K562 (cell line): ENCODE data around the gene SPTBN4. TPM values are rescaled to one million over a fixed set of nuclear protein-coding genes. Genes with fewer than 3 reads are reported as not detected.

ENCODE experiments used
- ARID2 ChIP-seq: fragments of 450-650 bp; IDR thresholded peaks from 2 replicates; pipeline ENCODE4 v1.6.1; 2017; ENCODE audit warnings: antibody characterized with exemption, mild to moderate bottlenecking
- CCNT2 ChIP-seq: IDR thresholded peaks from 2 replicates; pipeline ENCODE4 v1.6.1; 2011; ENCODE audit warnings: borderline replicate concordance, low read depth, mild to moderate bottlenecking, moderate library complexity, mixed read lengths, low read length; ENCODE audit not compliant: insufficient read length; ENCODE audit errors: extremely low read depth
- CEBPG ChIP-seq, 3 experiments: fragments of 200-800 bp in 1 of 3; sonication (Bioruptor generic) in 1 of 3; sonication (generic) in 1 of 3; formaldehyde crosslinking in 1 of 3; IDR thresholded peaks in 2 of 3; conservative IDR thresholded peaks in 1 of 3; 2 replicates each; pipeline versions ENCODE4 v1.6.1 to v1.8.0; 2016 to 2022; ENCODE audit warnings: missing compliant biosample characterization in 2 of 3, missing genetic modification characterization in 2 of 3, mild to moderate bottlenecking in 1 of 3, missing genetic modification reagents in 1 of 3
- GABPB2 ChIP-seq: fragments of 250-450 bp; sonication (Bioruptor Pico); conservative IDR thresholded peaks from 2 replicates; pipeline ENCODE4 v1.5.1; 2021; ENCODE audit warnings: mild to moderate bottlenecking
- NFIX ChIP-seq: fragments of 250-450 bp; sonication (Bioruptor Pico); IDR thresholded peaks from 2 replicates; pipeline ENCODE4 v1.4.0; 2020; ENCODE audit warnings: low read depth, mild to moderate bottlenecking, moderate library complexity
- NUFIP1 ChIP-seq: fragments of 450-650 bp; IDR thresholded peaks from 2 replicates; pipeline ENCODE4 v1.6.1; 2018; ENCODE audit not compliant: partially characterized antibody
- POLR3G ChIP-seq: IDR thresholded peaks from 2 replicates; pipeline ENCODE4 v1.6.1; 2011; ENCODE audit not compliant: insufficient read length, insufficient replicate concordance; ENCODE audit errors: extremely low read depth
- TAF1 ChIP-seq: IDR thresholded peaks from 2 replicates; pipeline ENCODE4 v1.6.1; 2011; ENCODE audit warnings: mild to moderate bottlenecking, low read length, moderate library complexity; ENCODE audit not compliant: insufficient read depth, control insufficient read depth, severe bottlenecking; ENCODE audit errors: extremely low read depth
- polyA plus RNA-seq, 8 experiments: library from polyadenylated mRNA; depleted of rRNA in 4 of 8; stranded (reverse) in 5 of 8; unstranded in 3 of 8; fragments of >200 nt; fragmentation: Nextera tagmentation in 2 of 8; fragmentation: Illumina TruSeq in 1 of 8; extraction: Ambion mirVana in 2 of 8; extraction: Trizol in 1 of 8; gene quantifications; 2 replicates each; pipeline versions ENCODE4 v1.2.1 to v1.2.3, GENCODE V29; 2011 to 2014; ENCODE audit warnings: inconsistent platforms in 1 of 8, missing spikeins in 1 of 8
- total RNA-seq, 7 experiments: library from RNA; depleted of rRNA in 6 of 7; stranded (reverse); fragments of >200 nt in 6 of 7; fragmentation: Illumina TruSeq in 2 of 7; extraction: Trizol in 2 of 7; gene quantifications; 2 replicates each; pipeline versions ENCODE4 v1.2.1 to v1.2.3, GENCODE V29; 2011 to 2021; ENCODE audit warnings: low replicate concordance in 1 of 7
- TF ChIP-seq, protein P1 (sequence below): fragments of 250-450 bp; sonication (Bioruptor Pico); IDR thresholded peaks from 2 replicates; pipeline ENCODE4 v1.8.0; 2021; ENCODE audit warnings: moderate library complexity, mild to moderate bottlenecking, inconsistent platforms
- TF ChIP-seq, protein P2 (sequence below): fragments of 450-650 bp; IDR thresholded peaks from 2 replicates; pipeline ENCODE4 v1.7.1; 2018; ENCODE audit warnings: mild to moderate bottlenecking, low read depth; ENCODE audit not compliant: partially characterized antibody
- TF ChIP-seq, protein P3 (sequence below): sonication (generic); formaldehyde crosslinking; IDR thresholded peaks from 2 replicates; pipeline ENCODE4 v1.8.0; 2022; ENCODE audit warnings: mild to moderate bottlenecking, missing genetic modification reagents
- TF ChIP-seq, protein P4 (sequence below): sonication (generic); formaldehyde crosslinking; IDR thresholded peaks from 2 replicates; pipeline ENCODE4 v1.8.0; 2023; ENCODE audit warnings: mild to moderate bottlenecking, missing genetic modification reagents
- TF ChIP-seq, protein P5 (sequence below): sonication (generic); formaldehyde crosslinking; IDR thresholded peaks from 2 replicates; pipeline ENCODE4 v1.9.0; 2022; ENCODE audit warnings: mild to moderate bottlenecking, missing genetic modification reagents

The SPTBN4 gene
- total and polyA plus RNA-seq, 9 of the 15 experiments (the other 6 are each of a cell fraction or from before 2014, with no cell fraction given): 0.01 to 1.5 (median 0.86) TPM

DNA sequence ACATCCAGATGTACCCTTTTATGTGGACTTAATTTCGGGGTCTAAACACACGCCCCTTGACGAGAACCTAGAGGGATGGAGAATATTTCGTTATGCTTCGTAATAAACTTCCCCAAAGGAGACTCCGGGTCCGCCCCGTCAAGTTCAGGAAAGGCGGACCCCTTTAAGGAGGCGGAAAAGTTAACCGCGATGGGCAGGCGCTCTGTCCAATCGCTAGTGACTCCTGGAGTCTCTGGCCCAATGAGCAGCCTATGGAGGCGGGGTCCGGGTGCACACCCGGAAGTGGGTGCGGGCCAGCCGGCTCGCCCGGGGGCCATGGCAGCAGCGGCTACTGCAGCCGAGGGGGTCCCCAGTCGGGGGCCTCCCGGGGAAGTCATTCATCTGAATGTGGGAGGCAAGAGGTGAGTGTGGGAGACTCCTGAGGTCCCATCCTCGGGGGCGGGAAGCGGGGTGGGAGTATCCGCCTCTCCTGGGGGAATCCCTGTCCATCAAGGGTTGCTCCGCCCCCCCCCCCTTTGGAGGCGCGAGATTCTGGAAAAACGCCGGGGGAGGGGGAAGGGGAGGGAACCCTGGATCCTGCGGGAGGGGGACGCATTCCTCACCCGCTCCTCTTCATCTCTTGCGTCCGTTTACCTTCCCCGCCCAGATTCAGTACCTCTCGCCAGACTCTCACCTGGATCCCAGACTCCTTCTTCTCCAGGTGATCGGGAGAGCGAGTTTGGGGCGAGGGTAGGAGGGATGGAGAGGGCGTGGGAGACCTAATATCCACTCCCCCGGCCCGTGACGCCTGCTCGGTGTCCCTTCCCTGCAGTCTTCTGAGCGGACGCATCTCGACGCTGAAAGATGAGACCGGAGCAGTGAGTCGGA is 110.0 kb downstream of the SPTBN4 start, which contains the start of gene SHKBP1 (continued):
- peak; percentile 74 for TF ChIP-seq TAF1
- TF ChIP-seq ARID2: no peak
- TF ChIP-seq, protein P1, sequence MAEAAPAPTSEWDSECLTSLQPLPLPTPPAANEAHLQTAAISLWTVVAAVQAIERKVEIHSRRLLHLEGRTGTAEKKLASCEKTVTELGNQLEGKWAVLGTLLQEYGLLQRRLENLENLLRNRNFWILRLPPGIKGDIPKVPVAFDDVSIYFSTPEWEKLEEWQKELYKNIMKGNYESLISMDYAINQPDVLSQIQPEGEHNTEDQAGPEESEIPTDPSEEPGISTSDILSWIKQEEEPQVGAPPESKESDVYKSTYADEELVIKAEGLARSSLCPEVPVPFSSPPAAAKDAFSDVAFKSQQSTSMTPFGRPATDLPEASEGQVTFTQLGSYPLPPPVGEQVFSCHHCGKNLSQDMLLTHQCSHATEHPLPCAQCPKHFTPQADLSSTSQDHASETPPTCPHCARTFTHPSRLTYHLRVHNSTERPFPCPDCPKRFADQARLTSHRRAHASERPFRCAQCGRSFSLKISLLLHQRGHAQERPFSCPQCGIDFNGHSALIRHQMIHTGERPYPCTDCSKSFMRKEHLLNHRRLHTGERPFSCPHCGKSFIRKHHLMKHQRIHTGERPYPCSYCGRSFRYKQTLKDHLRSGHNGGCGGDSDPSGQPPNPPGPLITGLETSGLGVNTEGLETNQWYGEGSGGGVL (CRISPR knock-in tag): no peak
- TF ChIP-seq, protein P2, sequence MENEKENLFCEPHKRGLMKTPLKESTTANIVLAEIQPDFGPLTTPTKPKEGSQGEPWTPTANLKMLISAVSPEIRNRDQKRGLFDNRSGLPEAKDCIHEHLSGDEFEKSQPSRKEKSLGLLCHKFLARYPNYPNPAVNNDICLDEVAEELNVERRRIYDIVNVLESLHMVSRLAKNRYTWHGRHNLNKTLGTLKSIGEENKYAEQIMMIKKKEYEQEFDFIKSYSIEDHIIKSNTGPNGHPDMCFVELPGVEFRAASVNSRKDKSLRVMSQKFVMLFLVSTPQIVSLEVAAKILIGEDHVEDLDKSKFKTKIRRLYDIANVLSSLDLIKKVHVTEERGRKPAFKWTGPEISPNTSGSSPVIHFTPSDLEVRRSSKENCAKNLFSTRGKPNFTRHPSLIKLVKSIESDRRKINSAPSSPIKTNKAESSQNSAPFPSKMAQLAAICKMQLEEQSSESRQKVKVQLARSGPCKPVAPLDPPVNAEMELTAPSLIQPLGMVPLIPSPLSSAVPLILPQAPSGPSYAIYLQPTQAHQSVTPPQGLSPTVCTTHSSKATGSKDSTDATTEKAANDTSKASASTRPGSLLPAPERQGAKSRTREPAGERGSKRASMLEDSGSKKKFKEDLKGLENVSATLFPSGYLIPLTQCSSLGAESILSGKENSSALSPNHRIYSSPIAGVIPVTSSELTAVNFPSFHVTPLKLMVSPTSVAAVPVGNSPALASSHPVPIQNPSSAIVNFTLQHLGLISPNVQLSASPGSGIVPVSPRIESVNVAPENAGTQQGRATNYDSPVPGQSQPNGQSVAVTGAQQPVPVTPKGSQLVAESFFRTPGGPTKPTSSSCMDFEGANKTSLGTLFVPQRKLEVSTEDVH: peak; percentile 85
- TF ChIP-seq, protein P3, sequence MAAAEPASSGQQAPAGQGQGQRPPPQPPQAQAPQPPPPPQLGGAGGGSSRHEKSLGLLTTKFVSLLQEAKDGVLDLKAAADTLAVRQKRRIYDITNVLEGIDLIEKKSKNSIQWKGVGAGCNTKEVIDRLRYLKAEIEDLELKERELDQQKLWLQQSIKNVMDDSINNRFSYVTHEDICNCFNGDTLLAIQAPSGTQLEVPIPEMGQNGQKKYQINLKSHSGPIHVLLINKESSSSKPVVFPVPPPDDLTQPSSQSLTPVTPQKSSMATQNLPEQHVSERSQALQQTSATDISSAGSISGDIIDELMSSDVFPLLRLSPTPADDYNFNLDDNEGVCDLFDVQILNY (CRISPR knock-in tag): no peak
- no peak for TF ChIP-seq CEBPG (CRISPR knock-in tag; IDR thresholded peaks at IDR 0.05)
- TF ChIP-seq CEBPG (tag; conservative IDR thresholded peaks at IDR 0.05 in 1 of 2, IDR thresholded peaks at IDR 0.05 in 1 of 2): no peak
- TF ChIP-seq CCNT2: no peak
- TF ChIP-seq, protein P4, sequence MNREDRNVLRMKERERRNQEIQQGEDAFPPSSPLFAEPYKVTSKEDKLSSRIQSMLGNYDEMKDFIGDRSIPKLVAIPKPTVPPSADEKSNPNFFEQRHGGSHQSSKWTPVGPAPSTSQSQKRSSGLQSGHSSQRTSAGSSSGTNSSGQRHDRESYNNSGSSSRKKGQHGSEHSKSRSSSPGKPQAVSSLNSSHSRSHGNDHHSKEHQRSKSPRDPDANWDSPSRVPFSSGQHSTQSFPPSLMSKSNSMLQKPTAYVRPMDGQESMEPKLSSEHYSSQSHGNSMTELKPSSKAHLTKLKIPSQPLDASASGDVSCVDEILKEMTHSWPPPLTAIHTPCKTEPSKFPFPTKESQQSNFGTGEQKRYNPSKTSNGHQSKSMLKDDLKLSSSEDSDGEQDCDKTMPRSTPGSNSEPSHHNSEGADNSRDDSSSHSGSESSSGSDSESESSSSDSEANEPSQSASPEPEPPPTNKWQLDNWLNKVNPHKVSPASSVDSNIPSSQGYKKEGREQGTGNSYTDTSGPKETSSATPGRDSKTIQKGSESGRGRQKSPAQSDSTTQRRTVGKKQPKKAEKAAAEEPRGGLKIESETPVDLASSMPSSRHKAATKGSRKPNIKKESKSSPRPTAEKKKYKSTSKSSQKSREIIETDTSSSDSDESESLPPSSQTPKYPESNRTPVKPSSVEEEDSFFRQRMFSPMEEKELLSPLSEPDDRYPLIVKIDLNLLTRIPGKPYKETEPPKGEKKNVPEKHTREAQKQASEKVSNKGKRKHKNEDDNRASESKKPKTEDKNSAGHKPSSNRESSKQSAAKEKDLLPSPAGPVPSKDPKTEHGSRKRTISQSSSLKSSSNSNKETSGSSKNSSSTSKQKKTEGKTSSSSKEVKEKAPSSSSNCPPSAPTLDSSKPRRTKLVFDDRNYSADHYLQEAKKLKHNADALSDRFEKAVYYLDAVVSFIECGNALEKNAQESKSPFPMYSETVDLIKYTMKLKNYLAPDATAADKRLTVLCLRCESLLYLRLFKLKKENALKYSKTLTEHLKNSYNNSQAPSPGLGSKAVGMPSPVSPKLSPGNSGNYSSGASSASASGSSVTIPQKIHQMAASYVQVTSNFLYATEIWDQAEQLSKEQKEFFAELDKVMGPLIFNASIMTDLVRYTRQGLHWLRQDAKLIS: no peak
- TF ChIP-seq GABPB2: no peak
- no peak for TF ChIP-seq POLR3G
- TF ChIP-seq, protein P5, sequence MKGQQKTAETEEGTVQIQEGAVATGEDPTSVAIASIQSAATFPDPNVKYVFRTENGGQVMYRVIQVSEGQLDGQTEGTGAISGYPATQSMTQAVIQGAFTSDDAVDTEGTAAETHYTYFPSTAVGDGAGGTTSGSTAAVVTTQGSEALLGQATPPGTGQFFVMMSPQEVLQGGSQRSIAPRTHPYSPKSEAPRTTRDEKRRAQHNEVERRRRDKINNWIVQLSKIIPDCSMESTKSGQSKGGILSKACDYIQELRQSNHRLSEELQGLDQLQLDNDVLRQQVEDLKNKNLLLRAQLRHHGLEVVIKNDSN: no peak
- TF ChIP-seq NFIX (CRISPR knock-in tag): no peak
- TF ChIP-seq NUFIP1: no peak
